NCI-H1694 (cell line): Measurements from ENCODE around the gene MDH1.
"Not testable (repeated sequence)": the region's sequence is repeated elsewhere in the genome, so short reads cannot be mapped to it uniquely, and the experiment has no call there.

Source experiments
- DNase-seq: peaks from one replicate; lab custom pipeline; 2025; lab: John Stamatoyannopoulos, UW

The MDH1 gene

DNA sequence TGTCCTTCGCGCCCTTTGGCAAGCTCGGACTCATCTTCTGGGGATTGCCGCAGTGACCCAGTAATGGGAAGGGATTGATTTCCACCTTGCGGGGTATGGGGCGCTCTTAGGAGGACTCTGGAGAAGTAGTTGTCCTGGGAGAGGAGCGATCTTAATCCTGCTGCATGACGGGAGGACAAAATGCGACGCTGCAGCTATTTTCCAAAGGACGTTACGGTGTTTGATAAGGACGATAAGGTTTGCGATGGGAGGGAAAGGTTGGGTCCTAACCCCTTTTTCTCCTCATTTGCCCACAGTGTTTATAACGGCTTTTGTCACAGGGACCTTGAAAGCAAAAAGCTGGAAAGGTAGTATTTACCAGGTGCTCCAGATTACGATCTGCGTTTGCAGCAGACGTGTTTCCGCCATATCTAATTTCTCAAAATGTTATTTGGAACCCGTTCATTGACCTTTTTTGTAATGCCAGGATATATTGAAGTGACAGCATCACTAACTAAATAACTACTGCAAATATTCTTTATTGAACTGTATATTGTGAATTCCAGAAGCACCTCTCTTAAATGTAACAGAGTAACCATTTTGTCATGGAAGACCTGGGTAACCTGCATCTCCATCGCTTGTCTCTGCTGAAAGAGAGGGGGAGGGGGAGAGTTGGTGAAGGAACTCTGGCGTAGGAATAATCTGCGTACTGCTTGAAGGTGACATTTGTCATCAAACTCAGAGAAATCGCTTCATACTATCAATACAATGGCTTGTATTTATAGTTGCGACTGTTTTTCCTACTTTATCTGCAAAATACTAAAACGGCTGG, 590 bp downstream of the MDH1 start:
- no peak for DNase-seq

DNA sequence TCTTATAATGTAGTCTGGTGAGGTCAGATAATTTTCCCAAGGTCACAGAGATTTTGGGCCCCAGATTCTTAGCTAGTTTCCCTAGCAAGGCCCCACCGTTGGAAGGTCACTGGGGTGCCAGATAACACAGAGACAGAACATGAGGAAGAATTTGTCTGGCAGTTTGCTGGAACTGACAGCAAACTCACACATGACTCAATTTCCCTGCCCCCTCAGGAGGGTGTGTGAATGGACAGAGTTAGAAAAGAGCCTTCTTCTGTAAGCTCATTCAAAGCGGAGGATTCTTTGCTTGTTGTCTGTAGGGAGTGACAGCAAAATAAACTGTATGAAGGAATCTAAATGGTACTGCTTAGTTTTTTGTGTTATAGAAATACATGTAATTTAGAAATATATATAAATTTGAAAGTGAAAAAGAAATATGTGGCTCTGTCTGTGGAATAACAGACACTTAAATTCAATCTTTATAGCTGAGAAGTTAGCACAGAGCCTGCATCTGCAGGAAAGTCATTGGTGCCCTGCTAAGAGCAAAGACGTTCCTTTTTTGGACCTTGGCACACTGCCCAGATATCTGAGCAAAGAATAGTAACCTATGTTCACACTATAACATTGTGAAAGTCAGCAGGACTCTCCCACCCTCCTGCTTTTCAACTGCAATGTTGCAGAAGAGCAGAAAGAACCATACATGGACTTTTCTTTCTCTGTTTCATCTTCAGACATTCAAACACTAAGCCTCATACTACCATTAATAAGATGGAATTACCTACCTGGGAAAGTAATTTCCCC, 2.1 kb downstream of the MDH1 start:
- no peak for DNase-seq

GRCh38 chr2:63591566-63592175, 2.9 kb downstream of the MDH1 start:
- DNase-seq, result no peak

DNA sequence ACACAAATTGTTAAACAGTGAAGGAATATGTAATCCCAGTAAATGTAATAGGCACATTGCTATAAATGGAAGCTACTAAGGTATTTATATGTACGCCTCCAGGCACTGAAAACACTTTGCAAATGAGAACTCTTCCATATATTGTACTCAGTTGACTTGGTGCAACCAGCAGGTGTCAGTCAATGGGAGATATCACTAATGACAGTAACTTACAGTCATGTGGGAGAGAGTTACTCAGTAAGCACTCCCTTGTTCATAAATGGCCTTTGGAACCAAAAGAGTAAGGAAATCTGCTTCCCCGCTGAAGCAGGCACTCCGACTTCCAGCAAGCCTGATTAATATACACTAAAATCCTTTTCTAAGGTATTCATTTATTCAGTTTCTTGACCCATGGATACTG, 5.9 kb downstream of the MDH1 start:
- DNase-seq, result no peak

DNA sequence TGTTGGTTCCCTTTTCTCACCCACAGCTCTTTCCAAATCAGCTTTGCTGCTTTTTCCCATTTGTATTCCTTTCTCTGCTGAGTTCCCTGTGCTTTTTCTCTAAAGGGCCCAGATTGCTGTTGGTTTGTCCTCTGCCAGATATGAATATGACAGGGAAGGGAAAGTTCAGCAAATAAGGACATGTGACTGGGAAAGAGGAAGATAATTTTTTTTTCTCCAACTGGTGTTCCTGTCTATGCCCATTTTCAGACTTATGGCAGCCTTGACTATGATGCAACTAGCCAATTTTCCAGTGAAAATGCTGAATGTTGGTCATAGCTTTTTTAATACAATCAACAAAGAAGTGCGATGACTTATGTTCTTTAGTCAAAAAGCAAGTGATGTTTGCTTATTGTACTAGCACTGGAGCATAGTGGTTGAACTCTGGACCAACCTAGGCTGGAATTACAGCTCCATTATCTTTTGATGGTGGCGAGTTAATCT, 7.7 kb downstream of the MDH1 start:
- DNase-seq, result no peak

- DNase-seq, result no peak
Measured at GRCh38 chr2:63598981-63599380, 10.2 kb downstream of the MDH1 start.

- no peak for DNase-seq
Measured at GRCh38 chr2:63600881-63601460, 12.2 kb downstream of the MDH1 start.

GRCh38 chr2:63604666-63605065, 15.9 kb downstream of the MDH1 start:
- DNase-seq, result no peak

DNA sequence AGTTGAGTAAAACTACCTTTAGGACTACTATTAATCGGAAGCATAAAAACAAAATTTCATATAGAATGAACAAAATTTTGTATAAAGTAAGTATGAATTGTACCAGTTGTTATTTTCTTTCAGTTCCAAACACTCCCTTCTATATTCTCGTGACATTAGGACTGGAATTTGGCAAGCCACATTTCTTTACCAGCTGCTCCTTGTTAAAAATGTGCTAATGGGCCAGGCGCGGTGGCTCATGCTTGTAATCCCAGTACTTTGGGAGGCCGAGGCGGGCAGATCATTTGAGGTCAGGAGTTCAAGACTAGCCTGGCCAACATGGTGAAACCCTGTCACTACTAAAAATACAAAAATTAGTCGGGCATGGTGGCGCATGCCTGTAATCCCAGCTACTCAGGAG, 20.1 kb downstream of the MDH1 start:
- DNase-seq, result not testable (repeated sequence)

GRCh38 chr2:63610525-63610924, 21.8 kb downstream of the MDH1 start:
- no peak for DNase-seq

- DNase-seq, result no peak
Measured at GRCh38 chr2:63613391-63613901, 24.7 kb downstream of the MDH1 start.

- no peak for DNase-seq
Measured at GRCh38 chr2:63614448-63614968, 25.7 kb downstream of the MDH1 start.

DNA sequence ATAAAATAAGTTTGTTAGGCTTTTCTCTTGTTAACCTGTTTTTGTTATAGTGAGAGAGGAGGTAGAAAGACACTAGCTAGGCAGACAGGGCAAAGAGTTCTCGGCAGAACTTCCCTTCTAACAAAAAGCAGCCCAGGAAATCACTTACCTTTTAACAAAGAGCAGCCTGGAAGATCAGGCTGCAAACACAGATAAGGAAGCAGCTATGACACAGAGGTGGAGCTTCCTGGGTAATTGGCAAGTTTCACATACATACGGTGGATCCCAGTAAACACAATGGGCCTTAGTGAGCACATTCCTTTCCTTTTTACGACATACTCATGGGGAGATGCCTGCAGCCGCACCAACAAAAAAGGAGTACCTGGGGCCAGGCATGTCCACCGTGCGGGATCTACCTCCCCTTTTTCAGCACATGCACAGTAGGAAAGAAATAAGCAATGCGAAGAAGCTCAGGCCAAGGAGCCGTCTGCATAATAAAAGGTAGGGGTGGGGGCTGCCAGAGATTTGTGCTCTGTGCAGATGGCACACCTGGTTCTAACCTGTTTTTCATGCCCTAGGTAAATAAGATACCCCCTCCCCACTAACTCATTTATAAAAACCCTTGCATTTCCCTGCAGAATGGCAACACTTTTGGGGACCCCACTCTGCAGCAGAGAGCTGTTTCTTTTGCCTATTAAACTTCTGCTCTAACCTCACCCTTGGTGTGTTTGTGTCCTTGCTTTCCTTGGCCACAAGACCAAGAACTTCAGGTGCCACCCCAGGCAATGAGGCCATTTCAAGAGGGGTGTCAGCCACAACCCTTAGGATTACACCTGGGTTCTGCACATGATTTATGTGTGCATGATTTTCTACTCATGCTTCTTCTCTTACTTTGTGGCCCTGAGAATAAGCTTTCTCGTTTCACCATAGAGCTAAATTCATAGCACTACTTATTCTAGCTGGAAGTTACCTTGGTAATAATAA, 26.5 kb downstream of the MDH1 start:
- no peak for DNase-seq

DNA sequence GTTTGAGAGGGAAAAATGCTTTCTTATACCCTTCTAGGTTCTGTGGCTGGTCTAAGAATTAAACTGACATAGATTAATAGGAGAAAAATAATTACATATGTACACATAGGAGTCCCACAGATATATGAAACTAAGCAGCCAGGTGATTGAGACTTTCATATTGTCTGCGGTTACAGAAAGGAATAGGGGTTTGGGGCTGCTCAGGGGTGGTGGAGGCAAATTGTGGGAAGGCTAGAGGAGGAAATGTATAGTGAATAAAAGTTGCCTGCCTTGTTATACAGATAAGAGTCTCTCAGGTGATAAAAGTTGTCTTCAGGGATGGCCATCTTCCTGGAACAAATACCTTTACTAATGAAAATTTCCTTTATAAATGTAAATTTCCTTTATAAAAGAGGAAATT, 28.6 kb downstream of the MDH1 start:
- no peak for DNase-seq

- DNase-seq, result no peak
Measured at GRCh38 chr2:63619328-63619727, 30.6 kb downstream of the MDH1 start.

DNA sequence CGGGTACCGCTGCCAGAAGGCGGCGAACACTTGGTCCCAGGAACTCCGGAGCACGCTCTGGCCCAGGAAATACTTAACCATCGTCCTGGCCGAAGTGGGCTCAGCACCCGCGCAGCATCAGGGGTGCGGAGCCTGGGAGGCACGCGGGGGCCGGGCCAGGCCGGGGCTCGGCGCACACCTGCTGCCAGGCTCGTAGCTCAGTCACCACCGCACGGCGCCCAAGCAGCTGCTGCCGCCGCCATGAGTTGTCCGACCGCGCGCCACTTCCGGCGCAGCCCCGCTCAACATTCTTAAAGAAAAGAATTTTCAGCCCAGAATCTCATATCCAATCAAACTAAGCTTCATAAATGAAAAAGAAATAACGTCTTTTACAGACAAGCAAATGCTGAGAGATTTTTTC, 34.0 kb downstream of the MDH1 start:
- DNase-seq, result no peak

DNA sequence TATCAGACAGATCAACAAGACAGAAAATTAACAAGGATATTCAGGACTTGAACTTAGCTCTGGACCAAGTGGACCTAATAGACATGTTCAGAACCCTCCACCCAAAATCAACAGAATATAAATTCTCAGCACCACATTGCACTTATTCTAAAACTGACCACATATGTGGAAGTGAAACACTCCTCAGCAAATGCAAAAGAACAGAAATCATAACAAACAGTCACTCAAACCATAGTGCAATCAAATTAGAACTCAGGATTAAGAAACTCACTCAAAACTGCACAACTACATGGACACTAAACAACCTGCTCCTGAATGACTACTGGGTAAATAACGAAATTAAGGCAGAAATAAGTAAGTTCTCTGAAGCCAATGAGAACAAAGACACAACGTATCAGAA, 35.0 kb downstream of the MDH1 start:
- DNase-seq, result not testable (repeated sequence)

DNA sequence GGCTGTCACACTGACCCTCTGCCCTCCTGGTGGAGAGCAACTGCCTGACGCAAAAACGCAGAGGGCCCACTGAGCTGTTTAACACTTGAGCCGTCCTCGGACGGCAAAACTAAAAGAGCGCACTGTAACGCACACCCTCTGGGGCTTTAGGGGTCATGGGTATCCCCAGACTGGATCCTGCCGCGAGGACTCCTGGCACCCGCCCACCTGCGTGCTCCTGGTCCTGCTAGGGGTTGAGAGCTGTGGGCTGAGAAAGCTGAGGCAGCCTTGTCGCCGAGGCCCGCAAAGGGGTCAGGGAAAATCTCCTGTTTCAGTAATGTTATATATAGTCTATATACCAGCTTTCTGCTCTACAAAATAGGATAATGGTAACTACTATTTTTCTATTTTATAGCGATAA, 39.1 kb downstream of the MDH1 start:
- no peak for DNase-seq

- no peak for DNase-seq
Measured at GRCh38 chr2:63628403-63628942, 39.7 kb downstream of the MDH1 start.

- no peak for DNase-seq
Measured at GRCh38 chr2:63631501-63631900, 42.7 kb downstream of the MDH1 start.

- DNase-seq, result no peak
Measured at GRCh38 chr2:63632382-63632781, 43.6 kb downstream of the MDH1 start.
